Transverse colon (tissue), 3 donors: Measurements from ENCODE around the gene KIAA1217.

Source experiments
- CTCF ChIP-seq, 5 experiments: fragments of 200-600 bp in 3 of 5; fragments of 450-650 bp in 2 of 5; sonication (generic) in 3 of 5; IDR thresholded peaks; 1 replicate in 2 of 5; 2 replicates in 3 of 5; pipeline ENCODE4 v1.5.1; 2016 to 2017; ENCODE audit warnings: antibody characterized with exemption in 5 of 5, inconsistent platforms in 3 of 5, mild to moderate bottlenecking in 2 of 5, moderate library complexity in 1 of 5
- EP300 ChIP-seq: sonication (generic); formaldehyde crosslinking; IDR thresholded peaks from one replicate; pipeline ENCODE4 v1.6.1; 2017; ENCODE audit warnings: antibody characterized with exemption, low read depth
- POLR2A ChIP-seq: fragments of 450-650 bp; IDR thresholded peaks from one replicate; pipeline ENCODE4 v1.6.1; 2016; ENCODE audit warnings: antibody characterized with exemption, mild to moderate bottlenecking, moderate library complexity

- no peak for TF ChIP-seq CTCF (IDR thresholded peaks at IDR 0.05)
- no peak for TF ChIP-seq EP300
- TF ChIP-seq POLR2A: no peak
Observed at GRCh38 chr10:24235471-24235870, 26.5 kb downstream of the KIAA1217 start.
